HL-60 (cell line): ENCODE data around the gene ZRSR2.

Source experiments
- GABPA ChIP-seq: IDR thresholded peaks from 2 replicates; pipeline ENCODE4 v1.6.1; 2012; ENCODE audit warnings: low read depth
- POLR2AphosphoS5 ChIP-seq: IDR thresholded peaks from 2 replicates; pipeline ENCODE4 v1.6.1; 2012; ENCODE audit warnings: low read depth
- SPI1 ChIP-seq: IDR thresholded peaks from 2 replicates; pipeline ENCODE4 v1.6.1; 2012; ENCODE audit warnings: low read depth, mild to moderate bottlenecking, borderline replicate concordance
- TF ChIP-seq, protein P1 (sequence below): IDR thresholded peaks from one replicate; pipeline ENCODE4 v1.5.1; 2011; ENCODE audit warnings: low read length, control low read depth, inconsistent platforms; ENCODE audit not compliant: insufficient read depth
- TF ChIP-seq, protein P2 (sequence below): IDR thresholded peaks from 2 replicates; pipeline ENCODE4 v1.6.1; 2012; ENCODE audit warnings: low read depth; ENCODE audit not compliant: insufficient replicate concordance

DNA sequence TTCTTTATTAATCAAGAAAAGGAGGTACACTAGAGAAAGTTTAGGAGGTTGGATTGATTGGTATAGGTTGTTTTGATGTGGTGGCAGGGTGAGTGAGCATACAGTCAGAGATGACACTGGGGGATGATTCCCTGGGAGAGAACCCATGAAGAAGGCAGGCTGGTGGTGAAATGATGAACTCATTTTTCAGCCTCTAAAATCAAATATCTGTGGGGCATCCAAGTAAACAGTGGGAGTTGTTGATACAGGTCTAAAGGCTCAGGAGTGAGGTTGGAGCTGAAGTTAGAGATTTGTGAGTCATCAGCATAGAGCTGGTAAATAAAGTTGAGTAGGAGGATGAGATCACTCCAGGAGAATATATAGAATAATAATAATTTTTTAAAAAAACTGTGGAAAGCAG lies 74.3 kb downstream of the ZRSR2 start:
- TF ChIP-seq, protein P1, sequence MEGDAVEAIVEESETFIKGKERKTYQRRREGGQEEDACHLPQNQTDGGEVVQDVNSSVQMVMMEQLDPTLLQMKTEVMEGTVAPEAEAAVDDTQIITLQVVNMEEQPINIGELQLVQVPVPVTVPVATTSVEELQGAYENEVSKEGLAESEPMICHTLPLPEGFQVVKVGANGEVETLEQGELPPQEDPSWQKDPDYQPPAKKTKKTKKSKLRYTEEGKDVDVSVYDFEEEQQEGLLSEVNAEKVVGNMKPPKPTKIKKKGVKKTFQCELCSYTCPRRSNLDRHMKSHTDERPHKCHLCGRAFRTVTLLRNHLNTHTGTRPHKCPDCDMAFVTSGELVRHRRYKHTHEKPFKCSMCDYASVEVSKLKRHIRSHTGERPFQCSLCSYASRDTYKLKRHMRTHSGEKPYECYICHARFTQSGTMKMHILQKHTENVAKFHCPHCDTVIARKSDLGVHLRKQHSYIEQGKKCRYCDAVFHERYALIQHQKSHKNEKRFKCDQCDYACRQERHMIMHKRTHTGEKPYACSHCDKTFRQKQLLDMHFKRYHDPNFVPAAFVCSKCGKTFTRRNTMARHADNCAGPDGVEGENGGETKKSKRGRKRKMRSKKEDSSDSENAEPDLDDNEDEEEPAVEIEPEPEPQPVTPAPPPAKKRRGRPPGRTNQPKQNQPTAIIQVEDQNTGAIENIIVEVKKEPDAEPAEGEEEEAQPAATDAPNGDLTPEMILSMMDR, result no peak
- TF ChIP-seq POLR2AphosphoS5 (no peak), GABPA (no peak), SPI1 (no peak)
- TF ChIP-seq, protein P2, sequence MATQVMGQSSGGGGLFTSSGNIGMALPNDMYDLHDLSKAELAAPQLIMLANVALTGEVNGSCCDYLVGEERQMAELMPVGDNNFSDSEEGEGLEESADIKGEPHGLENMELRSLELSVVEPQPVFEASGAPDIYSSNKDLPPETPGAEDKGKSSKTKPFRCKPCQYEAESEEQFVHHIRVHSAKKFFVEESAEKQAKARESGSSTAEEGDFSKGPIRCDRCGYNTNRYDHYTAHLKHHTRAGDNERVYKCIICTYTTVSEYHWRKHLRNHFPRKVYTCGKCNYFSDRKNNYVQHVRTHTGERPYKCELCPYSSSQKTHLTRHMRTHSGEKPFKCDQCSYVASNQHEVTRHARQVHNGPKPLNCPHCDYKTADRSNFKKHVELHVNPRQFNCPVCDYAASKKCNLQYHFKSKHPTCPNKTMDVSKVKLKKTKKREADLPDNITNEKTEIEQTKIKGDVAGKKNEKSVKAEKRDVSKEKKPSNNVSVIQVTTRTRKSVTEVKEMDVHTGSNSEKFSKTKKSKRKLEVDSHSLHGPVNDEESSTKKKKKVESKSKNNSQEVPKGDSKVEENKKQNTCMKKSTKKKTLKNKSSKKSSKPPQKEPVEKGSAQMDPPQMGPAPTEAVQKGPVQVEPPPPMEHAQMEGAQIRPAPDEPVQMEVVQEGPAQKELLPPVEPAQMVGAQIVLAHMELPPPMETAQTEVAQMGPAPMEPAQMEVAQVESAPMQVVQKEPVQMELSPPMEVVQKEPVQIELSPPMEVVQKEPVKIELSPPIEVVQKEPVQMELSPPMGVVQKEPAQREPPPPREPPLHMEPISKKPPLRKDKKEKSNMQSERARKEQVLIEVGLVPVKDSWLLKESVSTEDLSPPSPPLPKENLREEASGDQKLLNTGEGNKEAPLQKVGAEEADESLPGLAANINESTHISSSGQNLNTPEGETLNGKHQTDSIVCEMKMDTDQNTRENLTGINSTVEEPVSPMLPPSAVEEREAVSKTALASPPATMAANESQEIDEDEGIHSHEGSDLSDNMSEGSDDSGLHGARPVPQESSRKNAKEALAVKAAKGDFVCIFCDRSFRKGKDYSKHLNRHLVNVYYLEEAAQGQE, result no peak
